NCI-H1105 treated with DMSO at 0.1 percent for 48 hours (cell line): Measurements from ENCODE around the gene BRD9.
"Not testable (repeated sequence)": the region's sequence is repeated elsewhere in the genome, so short reads cannot be mapped to it uniquely, and the experiment has no call there.

Experiments used
- DNase-seq: peaks from one replicate; lab custom pipeline; 2025; lab: John Stamatoyannopoulos, UW

The BRD9 gene

GRCh38 chr5:892394-893136 lies at the start of gene BRD9, which contains the start of gene TRIP13:
BRD9 (minus strand) TSS chr5:892801; CDS start chr5:892657, 144 bp downstream.
TRIP13 (plus strand) TSS chr5:892884; CDS start chr5:892999, 115 bp downstream.
- DNase-seq: peak; percentile 68

- not testable (repeated sequence) for DNase-seq
Measured at GRCh38 chr5:940741-941140, 48.1 kb upstream of the BRD9 start.

GRCh38 chr5:939368-939767 lies 46.8 kb upstream of the BRD9 start:
- no peak for DNase-seq

GRCh38 chr5:937151-937924 lies 44.7 kb upstream of the BRD9 start:
- no peak for DNase-seq

DNA sequence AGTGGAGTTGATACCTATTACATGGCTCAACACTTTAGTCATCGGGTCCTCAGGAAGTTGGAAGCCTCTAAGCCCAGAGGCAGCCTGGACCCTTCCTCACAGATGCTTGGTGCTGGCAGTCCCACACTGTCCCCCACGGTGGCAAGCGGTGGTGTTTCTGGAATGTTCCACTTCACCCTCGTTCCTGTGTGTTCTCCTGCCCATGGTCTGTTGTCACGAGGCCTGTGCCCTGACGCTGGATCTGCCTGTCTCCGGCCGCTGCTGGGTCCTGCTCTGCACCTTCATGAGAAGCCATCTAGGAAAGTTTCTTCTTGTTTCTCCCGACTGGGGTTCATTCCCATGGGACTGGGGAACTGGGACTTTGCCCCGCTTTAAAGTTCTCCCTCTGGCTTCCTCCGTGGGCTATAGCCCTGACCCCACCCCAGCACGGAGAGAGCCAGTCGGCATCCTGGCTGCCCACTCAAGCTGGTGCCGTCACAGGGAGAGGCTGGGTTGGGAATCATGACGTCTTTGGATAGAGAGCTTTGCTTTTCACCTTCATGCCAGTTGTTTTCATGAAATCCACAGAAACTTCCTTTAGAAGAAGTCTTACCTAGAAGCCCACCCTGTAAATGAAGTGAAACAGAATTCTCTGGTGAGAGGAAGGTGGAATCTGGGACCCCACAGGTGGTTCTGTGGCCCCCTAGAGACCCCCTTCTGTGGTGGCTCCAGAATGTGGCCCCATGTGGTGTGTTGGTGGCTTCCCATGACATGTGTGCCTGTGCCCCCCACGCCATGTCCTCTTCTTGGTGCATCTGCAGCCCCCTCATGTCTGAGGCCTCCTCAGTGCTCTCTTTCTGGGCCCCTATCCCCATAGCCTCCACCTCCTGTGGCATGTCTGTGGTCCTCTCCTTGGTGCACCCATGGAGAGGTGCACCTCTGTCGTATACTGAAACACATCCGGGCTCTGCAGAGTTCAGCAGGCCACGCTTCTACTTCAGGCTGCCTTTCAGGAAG lies 43.8 kb upstream of the BRD9 start:
- no peak for DNase-seq

GRCh38 chr5:935510-936084 lies 43.0 kb upstream of the BRD9 start:
- no peak for DNase-seq

DNA sequence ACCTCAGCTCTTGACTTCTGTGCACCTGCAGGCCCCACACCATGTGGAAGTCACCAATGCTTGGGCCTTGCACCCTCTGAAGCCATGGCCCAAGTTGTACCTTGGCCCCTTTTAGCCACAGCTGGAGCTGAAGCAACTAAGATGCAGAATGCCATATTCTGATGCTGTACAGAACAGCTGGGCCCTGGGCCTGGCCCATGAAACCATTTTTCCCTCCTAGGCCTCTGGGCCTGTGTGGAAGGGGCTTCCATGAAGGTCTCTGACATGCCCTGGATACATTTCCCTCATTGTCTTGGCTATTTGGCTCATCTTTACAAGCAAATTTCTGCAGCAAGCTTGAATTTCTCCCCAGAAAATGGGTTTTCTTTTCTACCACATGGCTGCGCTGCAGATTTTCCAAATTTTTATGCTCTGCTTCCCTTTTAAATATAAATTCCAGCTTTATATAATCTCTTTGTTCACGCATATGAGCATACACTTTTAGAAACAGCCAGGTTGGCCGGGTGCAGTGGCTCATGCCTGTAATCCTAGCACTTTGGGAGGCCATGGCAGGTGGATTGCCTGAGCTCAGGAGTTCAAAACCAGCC lies 41.9 kb upstream of the BRD9 start:
- DNase-seq: not testable (repeated sequence)

DNA sequence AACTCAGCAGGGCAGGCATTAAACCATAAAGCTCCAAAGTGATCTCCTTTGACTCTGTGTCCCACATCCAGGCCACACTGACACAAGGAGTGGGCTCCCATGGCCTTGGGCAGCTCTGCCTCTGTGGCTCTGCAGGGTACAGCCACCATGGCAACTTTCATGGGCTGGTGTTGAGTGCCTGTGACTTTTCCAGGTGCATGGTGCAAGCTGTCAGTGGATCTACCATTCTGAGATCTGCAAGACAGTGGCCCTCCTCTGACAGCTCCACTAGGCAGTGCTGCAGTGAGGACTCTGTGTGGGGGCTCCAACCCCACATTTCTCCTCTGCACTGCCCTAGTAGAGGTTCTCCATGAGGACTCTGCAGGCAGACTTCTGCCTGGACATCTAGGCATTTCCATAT lies 41.4 kb upstream of the BRD9 start:
- DNase-seq: not testable (repeated sequence)

DNA sequence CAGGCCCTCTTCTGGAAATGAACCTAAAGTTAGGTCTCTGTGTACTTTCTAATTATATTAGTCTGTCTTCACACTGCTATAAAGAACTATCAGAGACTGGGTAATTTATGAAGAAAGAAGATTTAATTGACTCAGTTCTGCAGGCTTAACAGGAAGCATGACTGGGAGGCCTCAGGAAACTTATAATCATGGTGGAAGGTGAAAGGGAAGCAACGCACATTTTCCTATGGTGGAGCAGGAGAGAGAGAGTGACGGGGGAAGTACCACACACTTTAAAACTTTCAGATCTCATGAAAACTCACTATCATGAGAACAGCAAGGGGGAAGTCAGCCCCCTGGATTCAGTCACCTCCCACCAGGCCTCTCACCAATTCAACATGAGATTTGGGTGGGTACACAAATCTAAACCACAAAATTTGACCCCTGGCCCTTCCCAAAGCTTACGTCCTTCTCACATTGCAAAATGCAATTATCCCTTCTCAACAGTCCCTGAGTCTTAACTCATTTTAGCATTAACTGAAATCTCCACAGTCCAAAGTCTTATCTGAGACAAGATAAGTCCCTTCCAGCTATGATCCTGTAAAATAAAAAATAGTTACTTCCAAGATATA lies 40.8 kb upstream of the BRD9 start:
- DNase-seq: no peak

DNA sequence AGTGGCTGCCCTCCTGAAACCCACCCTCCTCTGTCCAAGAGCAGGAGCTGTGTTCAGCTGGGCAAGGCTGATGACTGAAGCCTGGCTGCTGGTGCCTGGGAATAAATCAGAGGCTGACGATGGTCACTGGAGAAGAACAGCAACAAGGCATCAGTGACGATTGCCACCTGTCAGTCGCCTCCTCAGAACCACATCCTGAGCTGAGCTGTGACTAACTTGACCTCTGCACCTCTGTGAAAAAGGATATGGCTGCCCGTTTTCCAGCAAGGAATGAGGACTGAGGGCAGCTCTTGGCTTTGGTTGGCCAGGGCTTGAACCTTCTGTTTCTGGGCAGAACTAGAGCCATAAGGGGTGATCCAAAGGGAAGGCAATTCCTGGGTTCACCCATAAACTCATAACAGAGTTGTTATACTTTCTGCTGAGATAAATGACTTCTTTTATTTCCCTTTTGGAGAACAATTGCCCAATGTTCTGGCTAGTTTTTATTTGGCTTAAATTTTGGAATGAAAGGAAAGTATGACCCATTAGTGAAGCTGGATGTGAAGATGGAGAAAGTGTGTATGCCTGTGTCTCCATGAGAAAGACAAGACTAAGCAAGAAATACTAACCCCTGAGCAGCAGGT lies 40.1 kb upstream of the BRD9 start:
- no peak for DNase-seq

DNA sequence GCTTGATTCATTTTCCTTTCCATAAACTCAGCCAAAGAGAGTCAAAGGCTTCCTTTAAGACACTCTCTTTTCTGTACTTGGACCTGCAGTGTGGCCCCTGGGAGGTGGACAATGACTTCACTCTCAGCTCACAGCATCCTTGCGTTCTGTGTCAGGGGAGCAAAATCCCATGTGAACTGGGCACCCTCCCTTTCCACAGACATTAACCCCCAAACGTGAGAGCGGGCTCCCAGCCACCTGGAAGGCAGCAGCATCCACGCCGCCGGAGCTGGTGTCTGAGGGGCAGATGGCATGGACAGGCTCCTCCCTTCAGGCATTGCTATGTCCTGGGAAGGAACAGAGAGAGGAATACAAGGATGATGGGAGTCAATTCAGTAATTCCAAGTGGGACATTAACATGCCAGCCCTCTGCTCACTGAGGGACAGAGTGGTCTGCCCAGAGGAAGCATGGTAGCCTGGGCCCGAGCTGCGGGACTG lies 39.6 kb upstream of the BRD9 start:
- no peak for DNase-seq

DNA sequence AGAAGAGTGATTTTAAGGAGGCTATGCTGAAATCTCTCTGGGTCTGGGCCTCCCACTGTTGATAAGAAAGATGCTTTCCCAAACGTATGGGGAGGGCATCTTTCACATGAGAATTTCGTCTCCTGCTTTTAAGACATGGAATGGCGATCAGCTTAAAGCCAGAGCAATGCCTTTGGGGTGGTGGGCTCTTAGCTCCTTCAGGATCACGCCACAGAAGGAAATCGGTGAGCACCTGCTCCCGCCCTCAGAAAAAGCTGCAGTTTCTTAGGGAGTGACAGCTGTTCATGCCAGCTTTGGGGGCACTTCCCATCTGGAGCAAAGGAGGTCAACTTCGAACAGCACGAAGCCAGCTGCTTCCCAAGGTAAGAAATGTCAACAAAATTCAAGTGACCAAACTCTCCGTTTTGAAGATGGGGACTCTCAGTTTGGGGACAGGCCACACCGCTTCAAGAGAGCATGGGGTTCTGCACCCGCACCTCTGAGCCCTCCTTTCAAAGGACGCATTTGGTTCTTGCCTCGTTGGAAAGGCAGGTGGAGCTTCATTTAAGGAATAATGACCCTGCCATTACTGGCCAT lies 39.1 kb upstream of the BRD9 start:
- DNase-seq: no peak

DNA sequence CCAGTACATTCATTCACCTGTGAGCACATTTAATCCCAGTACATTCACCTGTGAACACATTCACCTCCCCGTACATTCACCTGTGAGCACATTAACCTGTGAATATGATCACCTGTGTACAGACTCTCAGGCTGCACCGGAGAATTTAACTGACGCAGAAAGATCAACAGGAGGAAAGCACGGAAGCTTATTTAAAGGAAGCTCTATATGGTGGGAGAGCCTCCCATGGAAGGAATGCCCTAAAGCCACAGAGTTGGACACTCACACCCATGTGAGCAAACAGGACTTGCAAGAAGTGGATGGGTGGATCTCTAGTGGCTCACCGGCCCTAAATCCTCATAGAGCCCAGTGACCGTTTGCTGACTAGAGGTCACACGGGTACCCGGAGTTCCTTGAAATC lies 38.3 kb upstream of the BRD9 start:
- no peak for DNase-seq

DNA sequence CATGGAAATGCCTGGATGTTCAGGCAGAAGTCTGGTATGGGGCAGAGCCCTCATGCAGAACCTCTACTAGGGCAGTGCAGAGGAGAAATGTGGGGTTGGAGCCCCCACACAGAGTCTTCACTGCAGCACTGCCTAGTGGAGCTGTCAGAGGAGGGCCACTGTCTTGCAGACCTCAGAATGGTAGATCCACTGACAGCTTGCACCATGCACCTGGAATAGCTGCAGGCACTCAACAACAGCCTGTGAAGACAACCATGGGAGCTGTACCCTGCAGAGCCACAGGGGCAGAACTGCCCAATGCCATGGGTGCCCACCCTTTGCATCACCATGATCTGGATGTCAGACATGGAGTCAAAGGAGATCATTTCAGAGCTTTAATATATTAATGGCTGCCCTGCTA lies 37.0 kb upstream of the BRD9 start:
- DNase-seq: no peak

GRCh38 chr5:929182-929581 lies 36.6 kb upstream of the BRD9 start:
- DNase-seq: not testable (repeated sequence)

DNA sequence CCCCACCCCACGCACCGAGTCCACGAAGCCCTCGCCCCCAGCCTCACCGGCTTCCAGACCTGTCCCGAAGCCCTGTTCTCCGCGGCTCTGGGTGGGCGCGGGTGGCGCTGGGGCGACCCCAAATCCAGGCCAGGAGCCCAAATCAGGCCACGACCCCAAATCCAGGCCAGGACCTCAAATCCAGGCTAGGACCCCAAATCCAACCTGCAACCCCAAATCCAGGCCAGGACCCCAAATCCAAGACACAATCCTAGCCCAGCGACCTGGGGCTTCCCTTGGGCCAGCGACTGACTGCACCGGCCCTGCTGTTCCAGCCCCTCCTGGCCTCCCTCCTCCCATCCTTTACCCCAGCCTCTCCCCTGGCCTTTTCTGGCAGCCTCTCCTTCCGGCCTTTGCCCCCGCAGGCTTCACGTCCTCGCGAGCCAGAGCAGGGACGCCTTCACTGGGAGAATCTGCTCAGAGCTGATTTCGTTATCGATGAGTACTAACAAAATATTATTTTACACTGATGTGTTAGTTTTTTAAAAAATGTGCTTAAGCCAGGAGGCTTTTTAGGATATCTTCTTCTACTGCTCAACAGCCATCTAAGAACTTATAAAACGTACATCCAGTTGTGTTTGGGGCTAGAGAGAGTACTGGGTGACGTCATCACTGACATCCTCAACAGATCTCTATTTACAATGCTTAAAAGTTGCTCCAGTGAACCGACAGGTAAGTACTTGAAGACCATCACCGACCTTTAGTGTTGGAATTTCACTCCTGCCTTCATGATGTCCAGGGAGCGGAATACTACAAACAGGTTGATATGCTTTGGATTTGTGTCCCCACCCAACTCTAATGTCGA lies 34.8 kb upstream of the BRD9 start:
- no peak for DNase-seq

GRCh38 chr5:926417-927171 lies 34.0 kb upstream of the BRD9 start:
- no peak for DNase-seq

DNA sequence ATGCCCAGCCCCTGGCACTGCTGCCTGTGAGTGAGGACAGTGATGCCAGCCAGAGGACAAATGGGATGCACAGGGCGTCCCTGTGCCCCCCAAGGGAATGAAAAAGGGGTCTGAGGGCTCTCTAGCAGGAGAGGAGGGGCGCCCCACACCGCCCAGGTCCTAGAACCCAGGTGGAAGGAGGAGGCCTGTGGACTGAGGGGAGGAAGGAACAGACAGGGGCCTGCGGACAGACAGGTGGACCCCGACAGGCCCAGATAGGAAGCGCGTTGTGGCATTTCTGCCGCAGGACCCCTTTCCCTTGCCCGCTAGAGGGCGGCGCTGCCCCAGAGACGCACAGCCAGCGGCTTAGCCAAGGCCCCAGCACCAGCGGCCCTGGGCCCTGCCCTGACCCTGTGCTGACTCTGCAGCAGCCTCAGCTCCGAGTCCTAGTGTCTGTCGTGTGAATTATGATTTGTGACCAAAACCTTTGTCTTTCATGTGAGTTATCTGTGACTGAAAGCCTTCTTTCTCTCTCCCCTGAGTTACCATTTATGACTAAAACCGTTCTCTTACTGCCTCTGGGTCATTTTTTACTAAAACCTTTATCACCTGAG lies 30.8 kb upstream of the BRD9 start:
- DNase-seq: peak; percentile 58
